Left ventricle myocardium inferior (tissue), 1 donor: ENCODE results near the gene ASCL1. TPM values are rescaled to one million over a fixed set of nuclear protein-coding genes. Genes with fewer than 3 reads are reported as not detected.

Source experiments
- DNase-seq: peaks from one replicate; pipeline ENCODE4 v3.0.0-alpha.2; 2020
- H3K27ac ChIP-seq: fragments of 200-600 bp; replicated peaks from 2 replicates; pipeline ENCODE4 v1.8.0; 2021
- H3K27me3 ChIP-seq: fragments of 200-600 bp; 2 replicates; pipeline ENCODE4 v1.8.0; 2021; ENCODE audit warnings: low read depth
- H3K36me3 ChIP-seq: fragments of 200-600 bp; 2 replicates; pipeline ENCODE4 v1.8.0; 2021
- H3K4me1 ChIP-seq: fragments of 200-600 bp; 2 replicates; pipeline ENCODE4 v1.8.0; 2021
- H3K4me3 ChIP-seq: fragments of 200-600 bp; 2 replicates; pipeline ENCODE4 v1.8.0; 2021; ENCODE audit warnings: mild to moderate bottlenecking, moderate library complexity
- H3K9me3 ChIP-seq: fragments of 200-600 bp; replicated peaks from 2 replicates; pipeline ENCODE4 v1.8.0; 2021
- CTCF ChIP-seq: fragments of 200-600 bp; IDR thresholded peaks from 2 replicates; pipeline ENCODE4 v1.8.0; 2021; ENCODE audit warnings: antibody characterized with exemption, mild to moderate bottlenecking, borderline replicate concordance
- intact Hi-C: fragments of 100-400 bp; cut with micrococcal nuclease; formaldehyde crosslinking; loops from one replicate; pipeline ENCODE4 v1.11.0; 2022
- total RNA-seq: library from RNA; stranded (reverse); fragmentation: NEBNext Ultra II Directional; extraction: Animal tissue kit (Norgen Biotek cat#: 25700); gene quantifications from one replicate; pipeline ENCODE4 v1.2.1, GENCODE V29; 2021
- donor health status: DM: no; HTN: yes; CAD: no; lungs with severe emphysema.

Gene ASCL1
- total RNA-seq, 1 donor from 2014 or later, result not detected

DNA sequence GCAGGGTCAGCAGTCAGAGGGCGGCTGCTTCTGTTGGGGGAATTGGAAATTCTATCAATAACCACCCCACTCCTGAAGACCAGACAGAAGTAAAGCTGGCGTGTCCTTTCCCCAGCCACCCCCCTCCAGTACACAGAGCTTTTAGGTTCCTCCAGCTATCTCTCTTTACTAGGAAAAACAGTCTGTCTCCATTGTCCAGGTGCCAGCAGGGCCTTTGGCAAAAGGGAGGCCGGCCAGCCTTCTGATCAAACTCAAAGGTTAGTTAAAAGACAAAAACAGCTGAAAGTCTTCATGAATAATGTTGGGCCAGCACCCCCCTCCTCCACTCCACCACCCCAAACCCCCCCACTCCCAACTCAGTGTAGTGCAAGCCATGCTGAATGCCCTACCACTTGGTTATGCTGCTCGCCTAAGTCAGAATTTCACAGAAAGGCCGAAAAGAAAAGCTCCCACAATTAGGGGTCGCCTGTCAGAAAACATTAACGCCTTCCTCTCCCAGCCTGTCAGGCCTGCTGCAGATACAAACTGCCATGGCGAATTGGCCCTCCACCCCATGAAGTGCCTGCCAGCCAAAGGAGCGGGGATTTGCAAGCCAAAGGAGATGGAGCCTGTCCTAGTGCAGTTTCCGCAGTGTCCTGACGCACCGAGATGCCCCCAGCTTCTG, 8.9 kb downstream of the ASCL1 start:
- H3K4me3 ChIP-seq, result no peak overlapping the region
- no peaks in the 10 kb centered on the region for H3K36me3 ChIP-seq
- peaks cover 93% of the 10 kb centered on the region for H3K27me3 ChIP-seq
- intact Hi-C loops, result no loop called here
- no peak for DNase-seq
- H3K27ac ChIP-seq, result no peak overlapping the region
- TF ChIP-seq CTCF, result no peak
- peaks cover 2% of the 10 kb centered on the region for H3K4me1 ChIP-seq
- peaks cover 14% of the 10 kb centered on the region for H3K9me3 ChIP-seq

DNA sequence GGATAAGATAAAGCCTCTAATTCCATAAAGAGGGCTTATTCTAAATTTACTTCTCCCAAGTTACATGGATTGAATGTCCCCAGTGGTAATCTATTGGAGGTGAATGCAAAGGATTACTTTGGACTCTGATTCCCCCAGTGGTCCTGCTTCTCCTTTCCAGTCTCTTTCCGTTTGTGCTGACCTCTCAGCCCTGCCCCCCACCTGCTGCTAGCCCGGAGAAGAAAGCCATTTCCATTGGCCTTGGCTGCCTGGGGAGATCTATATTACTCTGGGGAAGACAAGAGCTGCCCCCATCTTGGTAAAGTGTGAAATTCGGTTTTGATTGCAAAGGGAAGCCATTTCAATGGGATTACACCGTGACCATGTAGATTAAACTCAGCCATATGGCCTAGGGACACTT, 13.3 kb downstream of the ASCL1 start:
- Histone ChIP-seq H3K27ac (no peak overlapping the region), H3K4me1 (no peaks in the 10 kb centered on the region), H3K4me3 (no peak overlapping the region), H3K9me3 (no peaks in the 10 kb centered on the region), H3K36me3 (no peaks in the 10 kb centered on the region), H3K27me3 (peaks cover 58% of the 10 kb centered on the region)
- intact Hi-C loops, result no loop called here
- no peak for DNase-seq
- TF ChIP-seq CTCF, result no peak

DNA sequence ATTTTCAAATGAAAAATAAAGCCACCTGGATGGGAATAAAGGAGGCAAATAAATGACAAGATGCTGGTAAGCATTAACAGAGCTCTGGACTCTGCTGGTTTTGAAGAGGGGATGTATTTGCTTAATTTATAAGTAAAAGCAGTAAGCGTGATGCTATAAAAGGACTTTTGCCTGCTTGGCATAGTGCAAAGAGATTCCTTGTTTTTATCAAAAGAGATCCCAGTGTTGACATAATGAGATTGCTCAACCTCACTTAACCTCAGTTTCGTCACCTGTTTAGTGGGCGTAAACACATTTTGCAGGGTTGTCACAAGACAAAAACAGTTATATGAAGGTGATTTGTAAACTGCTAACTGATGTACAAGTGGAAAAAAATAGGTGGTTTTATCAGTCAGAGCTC, 13.8 kb downstream of the ASCL1 start:
- H3K36me3 ChIP-seq, result no peaks in the 10 kb centered on the region
- H3K4me3 ChIP-seq, result no peak overlapping the region
- no peaks in the 10 kb centered on the region for H3K4me1 ChIP-seq
- TF ChIP-seq CTCF, result no peak
- no peak overlapping the region for H3K27ac ChIP-seq
- intact Hi-C loops, result no loop called here
- H3K9me3 ChIP-seq, result no peaks in the 10 kb centered on the region
- H3K27me3 ChIP-seq, result peaks cover 54% of the 10 kb centered on the region
- DNase-seq, result no peak

DNA sequence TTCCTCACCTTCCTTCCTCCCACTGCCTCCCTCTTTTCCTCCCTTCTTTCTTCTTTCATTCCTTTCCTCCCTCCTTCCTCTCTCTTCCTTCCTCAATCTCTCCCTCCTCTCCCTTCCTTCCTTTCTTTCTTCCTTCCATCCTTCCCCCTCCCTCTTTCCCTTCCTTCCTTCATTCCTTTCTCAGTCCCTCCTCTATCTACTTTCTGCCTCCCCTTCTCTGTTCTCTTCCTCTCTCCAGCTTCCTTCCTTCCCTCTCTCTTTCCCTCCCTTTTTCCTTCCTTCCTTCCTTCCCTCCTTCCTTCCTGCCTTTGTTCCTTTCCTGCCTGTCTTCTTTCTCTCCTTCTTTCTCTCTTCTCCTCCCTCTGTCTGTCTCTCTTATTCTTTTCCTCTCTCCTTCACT, 16.1 kb downstream of the ASCL1 start:
- Histone ChIP-seq H3K9me3 (no peaks in the 10 kb centered on the region), H3K36me3 (no peaks in the 10 kb centered on the region), H3K4me1 (no peaks in the 10 kb centered on the region), H3K27ac (no peak overlapping the region), H3K27me3 (peaks cover 30% of the 10 kb centered on the region), H3K4me3 (no peak overlapping the region)
- no peak for TF ChIP-seq CTCF
- no peak for DNase-seq
- intact Hi-C loops, result no loop called here

GRCh38 chr12:102976609-102977280, 19.3 kb downstream of the ASCL1 start:
- H3K27ac ChIP-seq, result no peak overlapping the region
- H3K4me3 ChIP-seq, result no peak overlapping the region
- H3K4me1 ChIP-seq, result no peaks in the 10 kb centered on the region
- no peak for TF ChIP-seq CTCF
- H3K36me3 ChIP-seq, result no peaks in the 10 kb centered on the region
- DNase-seq, result no peak
- intact Hi-C loops, result no loop called here
- no peaks in the 10 kb centered on the region for H3K9me3 ChIP-seq
- peaks cover 12% of the 10 kb centered on the region for H3K27me3 ChIP-seq
